ENCODE results near the gene BRINP1.

The BRINP1 gene

DNA sequence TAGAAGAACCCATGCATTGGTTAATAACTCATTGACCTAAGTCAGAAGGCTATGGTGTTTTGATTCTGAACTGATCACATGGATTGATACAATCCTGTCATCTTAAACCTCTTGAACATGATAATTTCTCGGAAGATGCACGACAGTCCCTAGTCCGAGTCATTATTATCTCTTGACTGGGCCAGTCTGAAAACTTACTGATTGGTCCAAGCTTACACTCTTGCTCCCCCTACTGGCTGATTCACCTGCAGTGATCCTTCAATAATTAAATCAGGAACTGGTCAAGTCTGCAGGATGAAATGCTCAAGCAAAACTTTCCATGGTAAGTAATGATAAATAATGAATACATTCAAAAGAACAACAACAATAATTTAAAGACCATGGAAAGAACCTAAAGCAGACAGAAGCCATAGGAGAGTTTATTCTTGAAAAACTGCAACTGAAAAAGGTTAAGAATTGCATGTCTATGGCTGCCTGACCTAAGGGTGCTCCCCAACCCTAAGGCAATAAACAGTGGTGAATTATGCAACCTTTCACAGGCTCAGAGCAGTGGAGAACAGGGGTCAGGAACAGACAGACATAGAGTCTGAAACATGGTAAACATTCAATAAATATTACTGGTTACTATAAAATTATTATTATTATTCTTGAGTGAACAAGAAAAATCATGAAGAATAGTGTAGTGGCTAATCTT is 79.3 kb downstream of the BRINP1 start:
- no peaks in the 10 kb centered on the region for H3K27me3 ChIP-seq (ENCODE audit: insufficient read depth, poor library complexity, severe bottlenecking)
- no peak overlapping the region for H3K4me3 ChIP-seq (replicated peaks; ENCODE audit: insufficient read depth, low read length)
- TF ChIP-seq SPI1 (IDR thresholded peaks at IDR 0.05; ENCODE audit: borderline replicate concordance, low read depth) = peak; percentile 35; the same call in 1 of the 2 replicates
- TF ChIP-seq, protein P1, sequence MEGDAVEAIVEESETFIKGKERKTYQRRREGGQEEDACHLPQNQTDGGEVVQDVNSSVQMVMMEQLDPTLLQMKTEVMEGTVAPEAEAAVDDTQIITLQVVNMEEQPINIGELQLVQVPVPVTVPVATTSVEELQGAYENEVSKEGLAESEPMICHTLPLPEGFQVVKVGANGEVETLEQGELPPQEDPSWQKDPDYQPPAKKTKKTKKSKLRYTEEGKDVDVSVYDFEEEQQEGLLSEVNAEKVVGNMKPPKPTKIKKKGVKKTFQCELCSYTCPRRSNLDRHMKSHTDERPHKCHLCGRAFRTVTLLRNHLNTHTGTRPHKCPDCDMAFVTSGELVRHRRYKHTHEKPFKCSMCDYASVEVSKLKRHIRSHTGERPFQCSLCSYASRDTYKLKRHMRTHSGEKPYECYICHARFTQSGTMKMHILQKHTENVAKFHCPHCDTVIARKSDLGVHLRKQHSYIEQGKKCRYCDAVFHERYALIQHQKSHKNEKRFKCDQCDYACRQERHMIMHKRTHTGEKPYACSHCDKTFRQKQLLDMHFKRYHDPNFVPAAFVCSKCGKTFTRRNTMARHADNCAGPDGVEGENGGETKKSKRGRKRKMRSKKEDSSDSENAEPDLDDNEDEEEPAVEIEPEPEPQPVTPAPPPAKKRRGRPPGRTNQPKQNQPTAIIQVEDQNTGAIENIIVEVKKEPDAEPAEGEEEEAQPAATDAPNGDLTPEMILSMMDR (IDR thresholded peaks at IDR 0.05; ENCODE audit: insufficient read depth, low read length) = peak; percentile 78
- no peak for TF ChIP-seq POLR2AphosphoS5 (IDR thresholded peaks at IDR 0.05; ENCODE audit: low read depth)
- TF ChIP-seq GABPA (IDR thresholded peaks at IDR 0.05; ENCODE audit: low read depth) = no peak
- TF ChIP-seq, protein P2, sequence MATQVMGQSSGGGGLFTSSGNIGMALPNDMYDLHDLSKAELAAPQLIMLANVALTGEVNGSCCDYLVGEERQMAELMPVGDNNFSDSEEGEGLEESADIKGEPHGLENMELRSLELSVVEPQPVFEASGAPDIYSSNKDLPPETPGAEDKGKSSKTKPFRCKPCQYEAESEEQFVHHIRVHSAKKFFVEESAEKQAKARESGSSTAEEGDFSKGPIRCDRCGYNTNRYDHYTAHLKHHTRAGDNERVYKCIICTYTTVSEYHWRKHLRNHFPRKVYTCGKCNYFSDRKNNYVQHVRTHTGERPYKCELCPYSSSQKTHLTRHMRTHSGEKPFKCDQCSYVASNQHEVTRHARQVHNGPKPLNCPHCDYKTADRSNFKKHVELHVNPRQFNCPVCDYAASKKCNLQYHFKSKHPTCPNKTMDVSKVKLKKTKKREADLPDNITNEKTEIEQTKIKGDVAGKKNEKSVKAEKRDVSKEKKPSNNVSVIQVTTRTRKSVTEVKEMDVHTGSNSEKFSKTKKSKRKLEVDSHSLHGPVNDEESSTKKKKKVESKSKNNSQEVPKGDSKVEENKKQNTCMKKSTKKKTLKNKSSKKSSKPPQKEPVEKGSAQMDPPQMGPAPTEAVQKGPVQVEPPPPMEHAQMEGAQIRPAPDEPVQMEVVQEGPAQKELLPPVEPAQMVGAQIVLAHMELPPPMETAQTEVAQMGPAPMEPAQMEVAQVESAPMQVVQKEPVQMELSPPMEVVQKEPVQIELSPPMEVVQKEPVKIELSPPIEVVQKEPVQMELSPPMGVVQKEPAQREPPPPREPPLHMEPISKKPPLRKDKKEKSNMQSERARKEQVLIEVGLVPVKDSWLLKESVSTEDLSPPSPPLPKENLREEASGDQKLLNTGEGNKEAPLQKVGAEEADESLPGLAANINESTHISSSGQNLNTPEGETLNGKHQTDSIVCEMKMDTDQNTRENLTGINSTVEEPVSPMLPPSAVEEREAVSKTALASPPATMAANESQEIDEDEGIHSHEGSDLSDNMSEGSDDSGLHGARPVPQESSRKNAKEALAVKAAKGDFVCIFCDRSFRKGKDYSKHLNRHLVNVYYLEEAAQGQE (IDR thresholded peaks at IDR 0.05; ENCODE audit: insufficient replicate concordance, low read depth) = no peak
- peak; percentile 14 to 47 for DNase-seq (ENCODE audit: low read depth in 1 of 2, low spot score in 1 of 2)
- no peak overlapping the region for H3K27ac ChIP-seq (replicated peaks)

DNA sequence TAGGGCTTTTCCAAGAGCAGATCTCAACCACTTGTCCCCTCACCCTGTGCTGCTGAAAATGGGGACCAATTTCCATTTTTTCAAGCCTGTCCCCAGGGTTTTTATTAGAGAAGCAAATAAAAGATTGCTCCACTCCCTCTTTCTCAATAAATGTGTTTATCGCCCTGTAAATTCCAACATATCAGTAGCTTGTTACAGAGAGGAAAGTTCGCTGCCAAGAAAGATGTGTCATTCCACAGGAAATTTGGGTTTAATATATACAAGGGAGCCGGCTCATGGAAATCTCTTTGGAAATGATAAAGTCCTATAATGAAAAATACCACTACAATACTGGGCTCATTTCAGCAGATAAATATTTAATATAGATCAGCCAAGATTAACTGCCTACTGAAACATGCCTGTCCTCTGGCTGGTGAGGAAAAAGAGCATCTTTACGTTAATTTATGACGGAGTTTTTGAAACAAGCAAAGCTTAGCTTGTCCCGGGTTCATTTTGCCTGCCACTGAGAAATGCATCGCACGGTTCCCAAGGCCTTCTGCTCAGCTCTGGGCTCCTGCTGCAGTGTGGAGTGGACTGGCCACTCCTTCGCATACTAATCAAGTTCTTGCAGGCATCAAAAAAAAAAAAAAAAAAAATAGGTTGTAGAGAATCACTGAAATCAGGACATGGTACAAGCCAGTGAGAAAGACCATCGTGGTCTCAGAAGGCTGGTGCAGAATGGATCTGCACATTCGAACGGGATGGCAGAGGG is 84.5 kb downstream of the BRINP1 start:
- DNase-seq (ENCODE audit: low read depth in 1 of 2, low spot score in 1 of 2) = no peak
- H3K27ac ChIP-seq (replicated peaks) = no peak overlapping the region

DNA sequence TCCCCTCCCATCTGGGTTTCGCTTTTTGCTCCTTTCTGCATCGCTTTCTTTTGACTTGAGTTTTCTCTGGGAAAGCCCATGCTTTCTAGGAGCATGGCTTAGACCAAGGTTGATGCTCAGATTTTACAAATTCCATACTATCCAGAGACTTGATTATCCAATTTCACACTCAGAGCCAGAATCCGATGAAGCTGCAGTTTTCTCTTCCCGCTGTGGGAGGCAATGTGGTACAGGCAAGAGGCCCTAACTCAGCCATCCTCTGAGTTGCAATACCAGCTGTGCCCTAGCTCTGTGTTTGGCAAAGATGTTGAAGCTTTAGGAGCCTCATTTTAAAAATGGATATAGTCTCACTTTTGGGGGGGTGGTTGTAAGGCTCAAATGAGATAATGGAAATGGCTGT is 85.1 kb downstream of the BRINP1 start:
- TF ChIP-seq GABPA (IDR thresholded peaks at IDR 0.05; ENCODE audit: low read depth) = no peak
- TF ChIP-seq, protein P2 (IDR thresholded peaks at IDR 0.05; ENCODE audit: insufficient replicate concordance, low read depth) = no peak
- TF ChIP-seq SPI1 (IDR thresholded peaks at IDR 0.05; ENCODE audit: borderline replicate concordance, low read depth) = no peak
- TF ChIP-seq, protein P1 (IDR thresholded peaks at IDR 0.05; ENCODE audit: insufficient read depth, low read length) = no peak
- no peak for TF ChIP-seq POLR2AphosphoS5 (IDR thresholded peaks at IDR 0.05; ENCODE audit: low read depth)
- DNase-seq (ENCODE audit: low read depth in 1 of 2, low spot score in 1 of 2) = no peak
- H3K27ac ChIP-seq (replicated peaks) = no peak overlapping the region
- no peaks in the 10 kb centered on the region for H3K27me3 ChIP-seq (ENCODE audit: insufficient read depth, poor library complexity, severe bottlenecking)
- no peak overlapping the region for H3K4me3 ChIP-seq (replicated peaks; ENCODE audit: insufficient read depth, low read length)

More for the DNA sequence above, 84.5 kb downstream of the BRINP1 start:
- Histone ChIP-seq H3K4me3 (replicated peaks; ENCODE audit: insufficient read depth, low read length) (no peak overlapping the region), H3K27me3 (ENCODE audit: insufficient read depth, poor library complexity, severe bottlenecking) (no peaks in the 10 kb centered on the region)
- TF ChIP-seq SPI1 (IDR thresholded peaks at IDR 0.05; ENCODE audit: borderline replicate concordance, low read depth) = no peak
- no peak for TF ChIP-seq GABPA (IDR thresholded peaks at IDR 0.05; ENCODE audit: low read depth)
- TF ChIP-seq, protein P1 (IDR thresholded peaks at IDR 0.05; ENCODE audit: insufficient read depth, low read length) = no peak
- TF ChIP-seq POLR2AphosphoS5 (IDR thresholded peaks at IDR 0.05; ENCODE audit: low read depth) = no peak
- TF ChIP-seq, protein P2 (IDR thresholded peaks at IDR 0.05; ENCODE audit: insufficient replicate concordance, low read depth) = no peak

Measured in HL-60 (cell line).